GM23338 (cell line): Measurements from ENCODE around the gene SIGLEC6. TPM values are rescaled to one million over a fixed set of nuclear protein-coding genes. Genes with fewer than 3 reads are reported as not detected.

Source experiments
- ATAC-seq: fragments of 200-7000 bp; cut with Tn5 transposase; 3 replicates; pipeline ENCODE4 v1.9.1; 2020
- DNase-seq: peaks from one replicate; pipeline ENCODE4 v3.0.0-alpha.2; 2015; ENCODE audit warnings: low spot score
- H2AFZ ChIP-seq: fragments of 200-600 bp; sonication (generic); 2 replicates; pipeline ENCODE4 v1.8.0; 2016; ENCODE audit warnings: antibody characterized with exemption, mild to moderate bottlenecking, moderate library complexity
- H3F3A ChIP-seq: fragments of 200-600 bp; sonication (generic); replicated peaks from 2 replicates; pipeline ENCODE4 v1.8.0; 2017; ENCODE audit warnings: antibody characterized with exemption, mixed run types, low read depth
- H3K27ac ChIP-seq: fragments of 200-600 bp; sonication (generic); 2 replicates; pipeline ENCODE4 v1.6.1; 2016; ENCODE audit warnings: low read depth
- H3K27me3 ChIP-seq: fragments of 200-600 bp; sonication (generic); 2 replicates; pipeline ENCODE4 v1.8.0; 2016; ENCODE audit warnings: mild to moderate bottlenecking, mixed run types, moderate library complexity; ENCODE audit not compliant: insufficient read depth
- H3K36me3 ChIP-seq: fragments of 200-600 bp; sonication (generic); 2 replicates; pipeline ENCODE4 v1.8.0; 2016; ENCODE audit warnings: mild to moderate bottlenecking; ENCODE audit not compliant: insufficient read depth
- H3K4me1 ChIP-seq: fragments of 200-600 bp; sonication (generic); 2 replicates; pipeline ENCODE4 v1.8.0; 2016; ENCODE audit warnings: mild to moderate bottlenecking, moderate library complexity; ENCODE audit not compliant: insufficient read depth
- H3K4me2 ChIP-seq: fragments of 200-600 bp; sonication (generic); 2 replicates; pipeline ENCODE4 v1.7.1; 2017; ENCODE audit warnings: mixed run types
- H3K4me3 ChIP-seq: fragments of 200-600 bp; sonication (generic); 2 replicates; pipeline ENCODE4 v1.6.1; 2016; ENCODE audit warnings: mixed run types
- H3K79me2 ChIP-seq: fragments of 200-600 bp; sonication (generic); replicated peaks from 2 replicates; pipeline ENCODE4 v1.8.0; 2017; ENCODE audit warnings: mild to moderate bottlenecking; ENCODE audit not compliant: insufficient read depth
- H3K9me2 ChIP-seq: fragments of 200-600 bp; sonication (generic); 2 replicates; pipeline ENCODE4 v1.8.0; 2017; ENCODE audit not compliant: insufficient read depth
- H4K20me1 ChIP-seq: fragments of 200-600 bp; sonication (generic); replicated peaks from 2 replicates; pipeline ENCODE4 v1.8.0; 2017; ENCODE audit warnings: mild to moderate bottlenecking; ENCODE audit not compliant: insufficient read depth
- H3K27ac Mint-ChIP-seq: 2 replicates; pipeline ENCODE4 v1.8.0; 2020; ENCODE audit warnings: inconsistent platforms, mild to moderate bottlenecking, moderate library complexity, mixed read lengths
- H3K27me3 Mint-ChIP-seq: 3 replicates; pipeline ENCODE4 v1.8.0; 2022; ENCODE audit warnings: low read depth, mild to moderate bottlenecking, moderate library complexity, mixed read lengths, inconsistent platforms; ENCODE audit not compliant: insufficient read depth, poor library complexity
- H3K36me3 Mint-ChIP-seq: 3 replicates; pipeline ENCODE4 v1.8.0; 2021; ENCODE audit warnings: low read depth, mild to moderate bottlenecking, inconsistent platforms, moderate library complexity, mixed read lengths
- H3K4me1 Mint-ChIP-seq: 3 replicates; pipeline ENCODE4 v1.8.0; 2020; ENCODE audit warnings: mild to moderate bottlenecking, inconsistent platforms, mixed read lengths
- H3K4me3 Mint-ChIP-seq: 3 replicates; pipeline ENCODE4 v1.8.0; 2021; ENCODE audit warnings: moderate library complexity, mild to moderate bottlenecking, inconsistent platforms, mixed read lengths
- H3K9me3 Mint-ChIP-seq: 3 replicates; pipeline ENCODE4 v1.8.0; 2020; ENCODE audit warnings: moderate library complexity, mild to moderate bottlenecking, inconsistent platforms, mixed read lengths
- CREB1 ChIP-seq: fragments of 250-450 bp; sonication (Bioruptor Pico); IDR thresholded peaks from 2 replicates; pipeline ENCODE4 v1.5.0; 2020; ENCODE audit warnings: low read depth, mild to moderate bottlenecking, moderate library complexity
- CTCF ChIP-seq, 2 experiments: fragments of 200-600 bp in 1 of 2; sonication (generic) in 1 of 2; conservative IDR thresholded peaks; 2 replicates each; pipeline versions ENCODE4 v1.5.1 to v1.6.1; 2016 to 2017; ENCODE audit warnings: antibody characterized with exemption in 2 of 2, low read depth in 2 of 2, mild to moderate bottlenecking in 2 of 2, moderate library complexity in 1 of 2
- ETS1 ChIP-seq: IDR thresholded peaks from 2 replicates; pipeline ENCODE4 v1.6.1; 2016; ENCODE audit warnings: antibody characterized with exemption
- EZH2 ChIP-seq: fragments of 200-600 bp; sonication (generic); IDR thresholded peaks from one replicate; pipeline ENCODE4 v1.8.0; 2017; ENCODE audit warnings: antibody characterized with exemption, mild to moderate bottlenecking, low read depth; ENCODE audit not compliant: unreplicated experiment
- JUNB ChIP-seq: IDR thresholded peaks from one replicate; pipeline ENCODE4 v1.6.1; 2016; ENCODE audit warnings: antibody characterized with exemption; ENCODE audit not compliant: unreplicated experiment
- NANOG ChIP-seq: IDR thresholded peaks from 2 replicates; pipeline ENCODE4 v1.6.1; 2016; ENCODE audit warnings: antibody characterized with exemption, borderline replicate concordance
- POLR2AphosphoS5 ChIP-seq: IDR thresholded peaks from 2 replicates; pipeline ENCODE4 v1.6.1; 2016; ENCODE audit warnings: antibody characterized with exemption, low read depth
- REST ChIP-seq: IDR thresholded peaks from one replicate; pipeline ENCODE4 v1.6.1; 2018; ENCODE audit warnings: antibody characterized with exemption; ENCODE audit not compliant: unreplicated experiment
- ZNF114 ChIP-seq: fragments of 250-450 bp; sonication (Bioruptor Pico); IDR thresholded peaks from 2 replicates; pipeline ENCODE4 v1.5.0; 2020; ENCODE audit warnings: mild to moderate bottlenecking, moderate library complexity
- ZNF462 ChIP-seq: fragments of 250-450 bp; sonication (Bioruptor Pico); IDR thresholded peaks from 2 replicates; pipeline ENCODE4 v1.5.0; 2020; ENCODE audit warnings: mild to moderate bottlenecking, moderate library complexity
- polyA plus RNA-seq: library from polyadenylated mRNA; unstranded; fragments of >200 nt; fragmentation: Nextera tagmentation; extraction: Ambion mirVana; gene quantifications from 2 replicates; pipeline ENCODE4 v1.2.1, GENCODE V29; 2016
- total RNA-seq: library from RNA; depleted of rRNA; stranded (reverse); fragments of >200 nt; shearing (Covaris generic); gene quantifications from 2 replicates; pipeline ENCODE4 v1.2.3, GENCODE V29; 2014

Gene SIGLEC6
- total and polyA plus RNA-seq, 2 experiments from 2014 or later = 0.76 TPM; not detected in 1

- TF ChIP-seq ZNF114 (no peak), ZNF462 (CRISPR knock-in tag) (no peak), ETS1 (no peak), NANOG (no peak), JUNB (no peak), CTCF (conservative IDR thresholded peaks at IDR 0.05; ENCODE audit: low read depth in 2 of 2) (no peak), REST (no peak), POLR2AphosphoS5 (no peak), CREB1 (CRISPR knock-in tag) (no peak), EZH2 (no peak)
- Mint-ChIP-seq H3K27ac (no peak overlapping the region), H3K36me3 (peaks cover 16% of the 10 kb centered on the region), H3K4me1 (peaks cover 7% of the 10 kb centered on the region; the same call in 1 of the 3 replicates), H3K27me3 (peaks cover 11% of the 10 kb centered on the region), H3K4me3 (no peak overlapping the region), H3K9me3 (peaks cover 82% of the 10 kb centered on the region)
- Histone ChIP-seq H3K79me2 (no peaks in the 10 kb centered on the region), H3K27ac (no peak overlapping the region), H2AFZ (no peak overlapping the region), H3K36me3 (no peaks in the 10 kb centered on the region), H3K27me3 (no peaks in the 10 kb centered on the region), H3K9me2 (no peaks in the 10 kb centered on the region), H4K20me1 (no peaks in the 10 kb centered on the region), H3K4me1 (peaks cover 5% of the 10 kb centered on the region; the same call in 1 of the 2 replicates), H3K4me2 (no peak overlapping the region), H3F3A (no peaks in the 10 kb centered on the region), H3K4me3 (no peak overlapping the region)
- DNase-seq = no peak
- ATAC-seq = no peak
Observed at GRCh38 chr19:51548213-51548651, 16.8 kb upstream of the SIGLEC6 start.
